ENCODE measurements around the gene NR3C1.

Gene NR3C1

DNA sequence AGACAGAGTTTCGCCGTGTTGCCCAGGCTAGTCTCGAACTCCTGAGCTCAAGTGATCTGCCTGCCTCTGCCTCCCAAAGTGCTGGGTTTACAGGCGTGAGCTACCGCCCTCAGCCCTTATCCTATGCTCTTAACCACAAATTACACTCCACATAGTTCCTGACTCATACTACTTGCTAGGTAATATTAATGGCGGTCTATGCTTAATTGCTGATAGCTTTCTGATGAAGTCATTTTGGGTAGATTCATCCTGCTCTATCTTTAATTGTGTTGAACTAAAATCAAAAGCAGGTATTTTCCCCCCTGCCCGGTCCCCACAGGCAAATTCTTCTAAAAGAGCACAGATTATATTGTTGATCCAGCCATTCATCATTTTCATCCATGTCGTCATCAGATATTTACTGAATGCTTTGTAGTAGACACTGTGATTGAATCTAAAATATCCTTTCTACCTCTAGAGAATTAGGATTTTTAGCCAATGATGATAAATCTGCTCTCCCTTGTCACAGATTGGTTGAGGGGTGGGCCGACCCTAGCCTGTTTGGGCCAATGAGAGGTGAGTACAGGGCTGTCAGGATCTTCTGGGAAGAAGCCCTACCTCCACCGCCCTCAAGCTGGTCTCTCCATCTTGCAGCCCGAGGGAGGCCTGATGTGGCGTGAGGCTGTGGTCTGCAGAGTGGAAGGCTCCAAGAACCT is 144.8 kb downstream of the NR3C1 start:
- no peaks in the 10 kb centered on the region for H3K27me3 ChIP-seq (ENCODE audit: control insufficient read depth, low read length)

GRCh38 chr5:143254819-143255218 is 148.7 kb downstream of the NR3C1 start:
- Histone ChIP-seq H3K27ac (ENCODE audit: low read depth, low read length) (no peak overlapping the region), H3K79me2 (ENCODE audit: control insufficient read depth, low read length) (no peaks in the 10 kb centered on the region), H3K4me2 (ENCODE audit: low read length) (no peak overlapping the region), H3F3A (ENCODE audit: control insufficient read depth, insufficient read depth) (no peaks in the 10 kb centered on the region), H3K4me1 (ENCODE audit: control insufficient read depth, low read length) (peaks cover 11% of the 10 kb centered on the region), H3K4me3 (ENCODE audit: low read length) (no peak overlapping the region), H3K36me3 (ENCODE audit: control insufficient read depth, low read length) (no peaks in the 10 kb centered on the region), H3K27me3 (ENCODE audit: control insufficient read depth, low read length) (no peaks in the 10 kb centered on the region), H4K20me1 (ENCODE audit: control insufficient read depth, insufficient read depth, low read depth, low read length) (no peaks in the 10 kb centered on the region), H3K9me2 (replicated peaks; ENCODE audit: control insufficient read depth, low read length) (no peaks in the 10 kb centered on the region), H3K9me3 (ENCODE audit: control insufficient read depth, insufficient read depth, low read length) (no peaks in the 10 kb centered on the region)
- no peak for TF ChIP-seq EZH2phosphoT487 (IDR thresholded peaks at IDR 0.05; ENCODE audit: borderline replicate concordance, low read length)
- TF ChIP-seq, protein P1, sequence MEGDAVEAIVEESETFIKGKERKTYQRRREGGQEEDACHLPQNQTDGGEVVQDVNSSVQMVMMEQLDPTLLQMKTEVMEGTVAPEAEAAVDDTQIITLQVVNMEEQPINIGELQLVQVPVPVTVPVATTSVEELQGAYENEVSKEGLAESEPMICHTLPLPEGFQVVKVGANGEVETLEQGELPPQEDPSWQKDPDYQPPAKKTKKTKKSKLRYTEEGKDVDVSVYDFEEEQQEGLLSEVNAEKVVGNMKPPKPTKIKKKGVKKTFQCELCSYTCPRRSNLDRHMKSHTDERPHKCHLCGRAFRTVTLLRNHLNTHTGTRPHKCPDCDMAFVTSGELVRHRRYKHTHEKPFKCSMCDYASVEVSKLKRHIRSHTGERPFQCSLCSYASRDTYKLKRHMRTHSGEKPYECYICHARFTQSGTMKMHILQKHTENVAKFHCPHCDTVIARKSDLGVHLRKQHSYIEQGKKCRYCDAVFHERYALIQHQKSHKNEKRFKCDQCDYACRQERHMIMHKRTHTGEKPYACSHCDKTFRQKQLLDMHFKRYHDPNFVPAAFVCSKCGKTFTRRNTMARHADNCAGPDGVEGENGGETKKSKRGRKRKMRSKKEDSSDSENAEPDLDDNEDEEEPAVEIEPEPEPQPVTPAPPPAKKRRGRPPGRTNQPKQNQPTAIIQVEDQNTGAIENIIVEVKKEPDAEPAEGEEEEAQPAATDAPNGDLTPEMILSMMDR (IDR thresholded peaks at IDR 0.05; ENCODE audit: low read depth, low read length, poor library complexity, severe bottlenecking), result no peak

More for the DNA sequence above, 144.8 kb downstream of the NR3C1 start:
- TF ChIP-seq, protein P1 (IDR thresholded peaks at IDR 0.05; ENCODE audit: low read depth, low read length, poor library complexity, severe bottlenecking), result no peak
- no peak for TF ChIP-seq EZH2phosphoT487 (IDR thresholded peaks at IDR 0.05; ENCODE audit: borderline replicate concordance, low read length)
- Histone ChIP-seq H3K4me1 (ENCODE audit: control insufficient read depth, low read length) (no peaks in the 10 kb centered on the region), H3K27ac (ENCODE audit: low read depth, low read length) (no peak overlapping the region), H3K4me2 (ENCODE audit: low read length) (no peak overlapping the region), H3K36me3 (ENCODE audit: control insufficient read depth, low read length) (no peaks in the 10 kb centered on the region), H3K79me2 (ENCODE audit: control insufficient read depth, low read length) (no peaks in the 10 kb centered on the region), H4K20me1 (ENCODE audit: control insufficient read depth, insufficient read depth, low read depth, low read length) (no peaks in the 10 kb centered on the region), H3F3A (ENCODE audit: control insufficient read depth, insufficient read depth) (no peaks in the 10 kb centered on the region), H3K9me2 (replicated peaks; ENCODE audit: control insufficient read depth, low read length) (no peaks in the 10 kb centered on the region), H3K4me3 (ENCODE audit: low read length) (no peak overlapping the region), H3K9me3 (ENCODE audit: control insufficient read depth, insufficient read depth, low read length) (no peaks in the 10 kb centered on the region)

GRCh38 chr5:143251946-143252345 is 151.5 kb downstream of the NR3C1 start:
- H4K20me1 ChIP-seq (ENCODE audit: control insufficient read depth, insufficient read depth, low read depth, low read length), result no peaks in the 10 kb centered on the region
- no peaks in the 10 kb centered on the region for H3K79me2 ChIP-seq (ENCODE audit: control insufficient read depth, low read length)
- H3K27me3 ChIP-seq (ENCODE audit: control insufficient read depth, low read length), result no peaks in the 10 kb centered on the region
- no peak overlapping the region for H3K27ac ChIP-seq (ENCODE audit: low read depth, low read length)
- H3F3A ChIP-seq (ENCODE audit: control insufficient read depth, insufficient read depth), result no peaks in the 10 kb centered on the region
- H3K9me2 ChIP-seq (replicated peaks; ENCODE audit: control insufficient read depth, low read length), result no peaks in the 10 kb centered on the region
- H3K4me1 ChIP-seq (ENCODE audit: control insufficient read depth, low read length), result peaks cover 11% of the 10 kb centered on the region
- H3K4me3 ChIP-seq (ENCODE audit: low read length), result no peak overlapping the region
- no peaks in the 10 kb centered on the region for H3K36me3 ChIP-seq (ENCODE audit: control insufficient read depth, low read length)
- no peaks in the 10 kb centered on the region for H3K9me3 ChIP-seq (ENCODE audit: control insufficient read depth, insufficient read depth, low read length)
- H3K4me2 ChIP-seq (ENCODE audit: low read length), result no peak overlapping the region; the same call in 1 of the 2 replicates
- TF ChIP-seq, protein P1 (IDR thresholded peaks at IDR 0.05; ENCODE audit: low read depth, low read length, poor library complexity, severe bottlenecking), result no peak
- no peak for TF ChIP-seq EZH2phosphoT487 (IDR thresholded peaks at IDR 0.05; ENCODE audit: borderline replicate concordance, low read length)
